Astrocyte (in vitro differentiated cells and primary cell): ENCODE results near the gene EGFL7. TPM values are rescaled to one million over a fixed set of nuclear protein-coding genes. Genes with fewer than 3 reads are reported as not detected.
A peak's percentile ranks its signal among the peaks of the same experiment; 100 is the strongest.

Experiments used
- DNase-seq: peaks from one replicate; pipeline ENCODE4 v3.0.0-alpha.2; 2010; ENCODE audit warnings: low read depth
- FAIRE-seq: peaks from 2 replicates; lab custom pipeline; 2011; peaks lifted over from hg19 to GRCh38; lab: Jason Lieb, UNC
- H2AFZ ChIP-seq: 2 replicates; pipeline ENCODE4 v1.6.0; 2012; ENCODE audit warnings: low read depth, low read length, inconsistent platforms
- H3K27ac ChIP-seq: 2 replicates; pipeline ENCODE4 v1.5.1; 2011; ENCODE audit warnings: low read depth, low read length, inconsistent platforms
- H3K27me3 ChIP-seq: 2 replicates; pipeline ENCODE4 v1.6.0; 2011; ENCODE audit warnings: low read length, inconsistent platforms; ENCODE audit not compliant: insufficient read depth
- H3K36me3 ChIP-seq: 2 replicates; pipeline ENCODE4 v1.5.1; 2011; ENCODE audit warnings: low read length, inconsistent platforms; ENCODE audit not compliant: insufficient read depth
- H3K4me1 ChIP-seq: 2 replicates; pipeline ENCODE4 v1.5.1; 2011; ENCODE audit warnings: low read length, inconsistent platforms; ENCODE audit not compliant: insufficient read depth
- H3K4me2 ChIP-seq: 2 replicates; pipeline ENCODE4 v1.6.0; 2012; ENCODE audit warnings: low read length, inconsistent platforms
- H3K4me3 ChIP-seq: 2 replicates; pipeline ENCODE4 v1.5.1; 2011; ENCODE audit warnings: low read depth, mild to moderate bottlenecking, low read length, inconsistent platforms; ENCODE audit not compliant: insufficient read depth
- H3K79me2 ChIP-seq: 2 replicates; pipeline ENCODE4 v1.6.0; 2012; ENCODE audit warnings: mild to moderate bottlenecking, low read length, inconsistent platforms; ENCODE audit not compliant: insufficient read depth
- H3K9ac ChIP-seq: 2 replicates; pipeline ENCODE4 v1.6.0; 2012; ENCODE audit warnings: mild to moderate bottlenecking, low read length, inconsistent platforms
- H3K9me3 ChIP-seq: 2 replicates; pipeline ENCODE4 v1.5.1; 2012; ENCODE audit warnings: low read depth, mild to moderate bottlenecking, low read length, inconsistent platforms; ENCODE audit not compliant: insufficient read depth
- H4K20me1 ChIP-seq: 2 replicates; pipeline ENCODE4 v1.6.0; 2012; ENCODE audit warnings: low read length, inconsistent platforms; ENCODE audit not compliant: insufficient read depth
- H3K27ac Mint-ChIP-seq: one replicate; pipeline ENCODE4 v1.8.0; 2021; ENCODE audit warnings: mild to moderate bottlenecking, mixed read lengths; ENCODE audit not compliant: unreplicated experiment
- H3K27me3 Mint-ChIP-seq: one replicate; pipeline ENCODE4 v1.8.0; 2021; ENCODE audit warnings: low read depth, mixed read lengths; ENCODE audit not compliant: unreplicated experiment
- H3K36me3 Mint-ChIP-seq: one replicate; pipeline ENCODE4 v1.8.0; 2021; ENCODE audit warnings: low read depth, mixed read lengths; ENCODE audit not compliant: unreplicated experiment
- H3K4me1 Mint-ChIP-seq: one replicate; pipeline ENCODE4 v1.8.0; 2021; ENCODE audit warnings: low read depth, mixed read lengths; ENCODE audit not compliant: unreplicated experiment
- H3K4me3 Mint-ChIP-seq: one replicate; pipeline ENCODE4 v1.8.0; 2021; ENCODE audit warnings: mild to moderate bottlenecking, moderate library complexity, mixed read lengths; ENCODE audit not compliant: unreplicated experiment
- H3K9me3 Mint-ChIP-seq: one replicate; pipeline ENCODE4 v1.8.0; 2021; ENCODE audit warnings: mild to moderate bottlenecking, mixed read lengths; ENCODE audit not compliant: unreplicated experiment
- EZH2 ChIP-seq: IDR thresholded peaks from 2 replicates; pipeline ENCODE4 v1.6.1; 2012; ENCODE audit warnings: mild to moderate bottlenecking, low read length, inconsistent platforms; ENCODE audit not compliant: insufficient read depth
- total RNA-seq: library from RNA; stranded (reverse); gene quantifications from 2 replicates; pipeline ENCODE4 v1.2.1, GENCODE V29; 2021
- TF ChIP-seq, protein P1 (sequence below): IDR thresholded peaks from 2 replicates; pipeline ENCODE4 v1.5.1; 2011; ENCODE audit warnings: low read depth, mild to moderate bottlenecking, inconsistent platforms, low read length, moderate library complexity; ENCODE audit not compliant: insufficient read depth

The EGFL7 gene
- total RNA-seq, 1 donor from 2014 or later: 12.3 TPM

DNA sequence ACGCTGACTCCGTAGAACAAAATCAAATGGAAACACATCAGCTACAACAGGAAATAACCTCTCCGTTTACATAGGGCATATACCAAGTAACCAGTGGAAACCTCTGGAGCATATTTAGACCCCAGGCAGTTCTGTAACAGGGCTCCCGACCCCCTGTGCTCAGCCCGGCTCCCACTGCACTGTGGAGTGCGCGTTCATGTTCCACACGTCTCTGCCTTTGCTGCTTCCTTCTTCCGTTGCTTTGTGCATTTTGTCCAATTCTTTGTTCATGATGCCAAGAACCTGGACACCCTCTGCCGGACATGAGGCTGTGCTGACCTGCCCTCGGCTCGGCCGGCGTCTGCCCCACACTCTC, 30.4 kb downstream of the EGFL7 start:
- H2AFZ ChIP-seq: no peak overlapping the region
- DNase-seq (no peak), FAIRE-seq (no peak)
- H3K36me3 ChIP-seq: no peaks in the 10 kb centered on the region
- H3K27me3 ChIP-seq: no peaks in the 10 kb centered on the region
- H3K4me3 ChIP-seq: no peak overlapping the region
- peaks cover 8% of the 10 kb centered on the region for H3K4me1 Mint-ChIP-seq
- H3K27ac Mint-ChIP-seq: no peak overlapping the region
- H3K4me3 Mint-ChIP-seq: no peak overlapping the region
- H3K27ac ChIP-seq: no peak overlapping the region
- no peak overlapping the region for H3K4me2 ChIP-seq
- H3K9me3 ChIP-seq: no peaks in the 10 kb centered on the region
- H3K9me3 Mint-ChIP-seq: no peaks in the 10 kb centered on the region
- no peaks in the 10 kb centered on the region for H4K20me1 ChIP-seq
- no peak overlapping the region for H3K9ac ChIP-seq
- TF ChIP-seq EZH2: no peak
- TF ChIP-seq, protein P1, sequence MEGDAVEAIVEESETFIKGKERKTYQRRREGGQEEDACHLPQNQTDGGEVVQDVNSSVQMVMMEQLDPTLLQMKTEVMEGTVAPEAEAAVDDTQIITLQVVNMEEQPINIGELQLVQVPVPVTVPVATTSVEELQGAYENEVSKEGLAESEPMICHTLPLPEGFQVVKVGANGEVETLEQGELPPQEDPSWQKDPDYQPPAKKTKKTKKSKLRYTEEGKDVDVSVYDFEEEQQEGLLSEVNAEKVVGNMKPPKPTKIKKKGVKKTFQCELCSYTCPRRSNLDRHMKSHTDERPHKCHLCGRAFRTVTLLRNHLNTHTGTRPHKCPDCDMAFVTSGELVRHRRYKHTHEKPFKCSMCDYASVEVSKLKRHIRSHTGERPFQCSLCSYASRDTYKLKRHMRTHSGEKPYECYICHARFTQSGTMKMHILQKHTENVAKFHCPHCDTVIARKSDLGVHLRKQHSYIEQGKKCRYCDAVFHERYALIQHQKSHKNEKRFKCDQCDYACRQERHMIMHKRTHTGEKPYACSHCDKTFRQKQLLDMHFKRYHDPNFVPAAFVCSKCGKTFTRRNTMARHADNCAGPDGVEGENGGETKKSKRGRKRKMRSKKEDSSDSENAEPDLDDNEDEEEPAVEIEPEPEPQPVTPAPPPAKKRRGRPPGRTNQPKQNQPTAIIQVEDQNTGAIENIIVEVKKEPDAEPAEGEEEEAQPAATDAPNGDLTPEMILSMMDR: no peak
- peaks cover 25% of the 10 kb centered on the region for H3K27me3 Mint-ChIP-seq
- no peaks in the 10 kb centered on the region for H3K79me2 ChIP-seq
- no peaks in the 10 kb centered on the region for H3K4me1 ChIP-seq
- no peaks in the 10 kb centered on the region for H3K36me3 Mint-ChIP-seq

DNA sequence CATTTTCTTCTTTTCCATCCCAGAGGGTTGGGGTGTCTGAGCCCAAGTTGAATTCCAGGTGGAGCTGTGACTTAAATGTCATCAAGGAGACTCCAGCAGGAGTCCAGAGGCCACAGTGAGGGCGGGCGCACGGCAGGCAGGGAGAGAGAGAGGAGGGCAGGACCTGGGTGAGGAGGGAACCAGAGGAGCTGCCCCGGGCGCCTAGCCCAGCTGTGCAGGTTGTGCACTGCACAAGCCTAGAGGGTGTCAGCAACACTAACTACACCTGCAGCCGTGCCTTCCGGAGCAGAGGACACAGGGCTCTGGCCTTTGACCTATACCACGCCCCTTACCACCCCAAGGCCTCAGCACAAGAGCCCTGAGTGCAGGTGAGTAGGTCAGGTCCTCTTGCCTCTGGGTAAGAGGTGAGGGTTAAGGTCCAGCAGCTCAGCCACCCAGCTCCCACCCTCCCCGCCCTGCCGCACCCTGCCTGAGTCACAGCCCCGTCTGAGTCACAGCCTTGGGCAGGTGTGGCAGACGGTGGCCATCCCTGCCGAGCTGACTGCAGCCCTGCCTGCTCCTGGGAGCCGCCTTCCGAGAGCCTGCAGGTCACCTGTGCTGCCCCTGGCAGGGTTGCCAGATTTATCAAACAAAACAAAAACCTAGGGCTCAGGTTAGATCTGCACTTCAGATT, 30.9 kb downstream of the EGFL7 start:
- FAIRE-seq (no peak), DNase-seq (peak; percentile 29)
- Histone ChIP-seq H3K79me2 (no peaks in the 10 kb centered on the region), H3K27ac (no peak overlapping the region), H3K4me2 (peak overlapping the region; percentile 29), H3K9ac (no peak overlapping the region), H4K20me1 (no peaks in the 10 kb centered on the region), H3K9me3 (no peaks in the 10 kb centered on the region), H3K4me1 (no peaks in the 10 kb centered on the region), H3K4me3 (no peak overlapping the region), H3K27me3 (no peaks in the 10 kb centered on the region), H3K36me3 (no peaks in the 10 kb centered on the region), H2AFZ (no peak overlapping the region)
- Mint-ChIP-seq H3K4me3 (no peak overlapping the region), H3K4me1 (peaks cover 8% of the 10 kb centered on the region), H3K27me3 (peaks cover 25% of the 10 kb centered on the region), H3K9me3 (no peaks in the 10 kb centered on the region), H3K27ac (no peak overlapping the region), H3K36me3 (no peaks in the 10 kb centered on the region)
- TF ChIP-seq, protein P1: no peak
- TF ChIP-seq EZH2: no peak

DNA sequence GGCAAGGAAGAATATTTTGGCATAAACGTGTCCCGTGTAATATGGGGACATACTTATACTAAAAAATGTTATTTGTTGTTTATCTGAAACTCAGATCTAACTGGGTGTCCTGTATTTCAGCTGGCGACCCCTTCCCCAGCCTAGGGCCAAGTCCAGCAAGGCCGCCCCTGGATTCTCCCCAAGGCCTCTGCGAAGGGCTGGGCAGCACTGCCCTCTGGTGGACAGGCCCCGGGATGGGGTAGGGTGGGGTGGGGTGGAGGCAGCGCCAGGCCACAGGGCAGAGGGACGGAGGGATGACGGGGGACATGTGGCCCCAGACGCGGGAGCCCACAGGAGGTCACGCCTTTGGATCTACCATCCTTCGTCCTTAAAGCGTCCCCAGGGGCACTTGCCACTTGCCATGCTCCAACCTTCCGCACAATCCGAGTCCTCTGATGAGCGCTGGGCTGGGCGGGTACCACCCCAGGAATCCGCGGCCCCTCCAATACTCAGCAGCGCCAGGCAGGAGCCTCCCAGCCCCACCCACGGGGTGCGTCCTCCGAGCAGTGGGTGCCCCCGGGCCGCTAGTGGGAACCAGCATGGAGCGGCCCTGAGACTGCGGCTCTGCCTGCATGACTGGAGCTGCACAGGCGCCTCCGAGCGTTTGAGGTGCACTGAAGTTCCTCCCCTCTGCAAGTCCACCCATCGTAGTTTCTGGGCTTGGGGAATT, 31.6 kb downstream of the EGFL7 start:
- Mint-ChIP-seq H3K27ac (no peak overlapping the region), H3K4me1 (peaks cover 8% of the 10 kb centered on the region), H3K9me3 (no peaks in the 10 kb centered on the region), H3K36me3 (no peaks in the 10 kb centered on the region), H3K27me3 (peaks cover 23% of the 10 kb centered on the region), H3K4me3 (no peak overlapping the region)
- no peaks in the 10 kb centered on the region for H3K27me3 ChIP-seq
- H3K9ac ChIP-seq: no peak overlapping the region
- H3K9me3 ChIP-seq: no peaks in the 10 kb centered on the region
- H2AFZ ChIP-seq: no peak overlapping the region
- no peaks in the 10 kb centered on the region for H3K4me1 ChIP-seq
- TF ChIP-seq, protein P1: peak; percentile 29
- no peak for TF ChIP-seq EZH2
- DNase-seq: no peak
- H4K20me1 ChIP-seq: no peaks in the 10 kb centered on the region
- H3K79me2 ChIP-seq: no peaks in the 10 kb centered on the region
- no peak for FAIRE-seq
- H3K4me3 ChIP-seq: no peak overlapping the region
- no peak overlapping the region for H3K27ac ChIP-seq
- peak overlapping the region; percentile 29 for H3K4me2 ChIP-seq
- H3K36me3 ChIP-seq: no peaks in the 10 kb centered on the region
